GM21447 (cell line): ENCODE measurements around the gene TECR.
"Not testable (repeated sequence)": the region's sequence is repeated elsewhere in the genome, so short reads cannot be mapped to it uniquely, and the experiment has no call there.

Experiments used
- ATAC-seq: cut with Tn5 transposase; IDR thresholded peaks from one replicate; pipeline ENCODE4 v1.9.1; 2021; ENCODE audit not compliant: unreplicated experiment

TECR gene, protein sequence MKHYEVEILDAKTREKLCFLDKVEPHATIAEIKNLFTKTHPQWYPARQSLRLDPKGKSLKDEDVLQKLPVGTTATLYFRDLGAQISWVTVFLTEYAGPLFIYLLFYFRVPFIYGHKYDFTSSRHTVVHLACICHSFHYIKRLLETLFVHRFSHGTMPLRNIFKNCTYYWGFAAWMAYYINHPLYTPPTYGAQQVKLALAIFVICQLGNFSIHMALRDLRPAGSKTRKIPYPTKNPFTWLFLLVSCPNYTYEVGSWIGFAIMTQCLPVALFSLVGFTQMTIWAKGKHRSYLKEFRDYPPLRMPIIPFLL

DNA sequence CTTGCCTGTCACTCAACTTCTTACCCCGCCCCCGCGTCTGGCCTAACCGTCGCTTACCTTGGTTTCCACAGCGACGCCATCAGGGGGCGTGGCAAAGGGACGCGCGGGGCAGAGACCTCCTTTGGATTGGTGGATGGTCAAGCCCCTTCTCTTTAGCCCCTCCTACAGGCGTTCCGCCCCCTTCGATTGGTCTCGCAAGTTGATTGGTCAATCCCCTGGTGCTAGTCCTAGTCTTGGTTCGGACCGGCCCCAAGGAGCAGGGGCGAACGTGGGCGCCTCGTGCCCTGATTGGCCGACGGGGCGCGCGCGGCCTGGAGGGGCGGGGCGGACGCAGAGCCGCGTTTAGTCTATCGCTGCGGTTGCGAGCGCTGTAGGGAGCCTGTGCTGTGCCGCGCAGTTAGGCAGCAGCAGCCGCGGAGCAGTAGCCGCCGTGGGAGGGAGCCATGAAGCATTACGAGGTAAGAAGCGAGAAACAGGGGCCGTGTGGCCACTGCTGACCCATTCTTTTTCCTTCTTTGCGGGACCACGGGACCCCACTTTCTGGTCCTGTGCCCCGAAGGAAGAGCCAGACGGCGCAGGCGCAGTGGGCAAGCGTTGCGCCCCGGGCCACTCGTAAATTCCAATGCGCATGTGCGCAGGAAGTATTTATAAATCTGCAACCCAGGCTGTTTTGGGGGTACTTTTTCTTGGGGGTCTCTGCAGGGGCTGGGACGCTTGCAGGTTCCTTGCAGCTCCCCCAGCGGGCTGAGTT is at the start of gene TECR:
Gene TECR (plus strand): TSS at position 341 of the 751 bp plus-strand sequence. CDS start 103 bp downstream, at position 444.
- peak; percentile 95 for ATAC-seq

DNA sequence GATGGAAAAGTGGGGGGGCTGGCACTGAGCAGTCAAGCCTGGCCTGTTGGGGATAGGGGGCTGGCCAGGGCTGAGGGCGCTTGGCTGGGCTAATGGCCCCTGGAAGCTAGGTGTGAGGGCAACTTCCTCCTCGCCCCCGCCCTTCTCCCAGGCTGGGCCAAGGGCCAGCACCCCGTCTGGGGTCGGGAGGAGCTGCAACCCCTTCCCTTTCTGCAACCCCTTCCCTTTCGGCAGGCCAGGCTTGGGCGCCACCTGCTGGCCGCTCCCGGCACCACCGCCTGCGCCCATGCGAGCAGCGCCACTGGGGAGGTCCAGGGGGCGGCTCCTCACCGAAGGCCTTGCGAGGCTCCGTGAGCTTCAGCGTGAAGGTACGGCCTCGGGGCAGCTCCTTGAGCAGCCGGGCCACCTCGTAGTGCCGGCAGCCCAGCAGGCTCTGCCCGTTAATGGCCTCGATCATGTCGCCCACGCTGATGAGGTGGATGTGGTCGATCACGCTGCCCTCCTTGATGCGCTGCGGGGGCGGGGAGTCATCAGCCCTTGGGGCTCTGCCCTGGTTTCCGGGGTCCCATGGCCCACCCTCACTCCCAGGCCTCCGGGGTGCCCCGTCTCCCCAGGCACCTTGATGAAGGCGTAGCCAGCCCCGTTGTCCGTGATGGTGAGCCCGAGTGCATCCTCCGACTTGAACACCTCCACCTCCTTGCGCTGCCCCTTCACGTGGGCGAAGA is 49.3 kb upstream of the TECR start:
- ATAC-seq: no peak

DNA sequence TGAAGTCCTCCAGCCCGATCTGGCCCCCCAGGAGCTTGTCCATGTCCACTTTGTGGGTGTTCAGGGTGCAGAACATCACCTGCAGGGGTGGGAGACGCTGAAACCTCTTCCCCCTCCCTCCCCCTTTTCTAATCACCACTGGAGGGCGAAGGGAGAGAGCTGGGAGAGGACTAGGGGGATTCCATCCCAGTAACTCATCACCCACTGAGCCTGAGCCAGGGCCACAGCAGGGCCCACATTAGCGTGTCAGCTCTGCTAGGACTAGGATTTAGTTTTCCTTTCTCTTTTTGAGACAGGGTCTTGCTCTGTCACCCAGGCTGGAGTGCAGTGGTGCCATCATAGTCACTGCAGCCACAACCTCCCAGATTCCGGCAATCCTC is 48.7 kb upstream of the TECR start:
- no peak for ATAC-seq

DNA sequence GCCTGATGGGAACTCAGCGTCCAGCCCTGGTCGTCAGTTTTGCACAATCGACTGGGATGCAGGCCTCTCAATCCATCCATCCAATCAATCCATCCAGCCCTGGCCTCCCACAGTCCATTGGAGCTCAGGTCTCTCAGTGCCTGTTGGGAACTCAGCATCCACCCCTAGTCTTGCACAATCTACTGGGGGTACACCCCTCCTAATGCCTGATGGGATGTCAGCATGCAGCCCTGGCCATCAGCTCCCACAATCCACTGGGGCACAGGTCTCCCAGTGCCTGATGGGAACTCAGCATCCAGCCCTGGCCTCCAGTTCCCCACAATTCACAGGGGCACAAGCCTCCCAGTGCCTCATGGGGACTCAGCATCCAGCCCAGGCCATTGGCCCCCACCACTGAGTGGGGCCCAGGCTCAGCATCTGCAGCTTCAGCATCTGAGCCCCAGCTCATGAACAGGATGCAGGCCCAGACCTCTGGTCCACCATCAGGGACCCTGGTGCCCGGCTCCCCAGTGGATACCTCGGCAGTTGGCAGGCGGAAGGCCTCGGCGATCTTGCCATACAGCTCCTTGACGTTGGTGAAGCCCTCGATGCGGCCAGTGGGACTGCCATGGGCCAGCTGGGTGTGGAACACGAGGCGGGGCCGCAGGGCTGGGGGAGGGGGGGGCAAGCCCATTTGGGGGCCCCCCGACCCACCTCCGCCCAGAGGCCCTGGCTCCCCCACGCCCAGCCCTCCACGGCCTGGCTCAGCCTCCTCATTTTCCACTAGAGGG is 47.0 kb upstream of the TECR start:
- no peak for ATAC-seq

DNA sequence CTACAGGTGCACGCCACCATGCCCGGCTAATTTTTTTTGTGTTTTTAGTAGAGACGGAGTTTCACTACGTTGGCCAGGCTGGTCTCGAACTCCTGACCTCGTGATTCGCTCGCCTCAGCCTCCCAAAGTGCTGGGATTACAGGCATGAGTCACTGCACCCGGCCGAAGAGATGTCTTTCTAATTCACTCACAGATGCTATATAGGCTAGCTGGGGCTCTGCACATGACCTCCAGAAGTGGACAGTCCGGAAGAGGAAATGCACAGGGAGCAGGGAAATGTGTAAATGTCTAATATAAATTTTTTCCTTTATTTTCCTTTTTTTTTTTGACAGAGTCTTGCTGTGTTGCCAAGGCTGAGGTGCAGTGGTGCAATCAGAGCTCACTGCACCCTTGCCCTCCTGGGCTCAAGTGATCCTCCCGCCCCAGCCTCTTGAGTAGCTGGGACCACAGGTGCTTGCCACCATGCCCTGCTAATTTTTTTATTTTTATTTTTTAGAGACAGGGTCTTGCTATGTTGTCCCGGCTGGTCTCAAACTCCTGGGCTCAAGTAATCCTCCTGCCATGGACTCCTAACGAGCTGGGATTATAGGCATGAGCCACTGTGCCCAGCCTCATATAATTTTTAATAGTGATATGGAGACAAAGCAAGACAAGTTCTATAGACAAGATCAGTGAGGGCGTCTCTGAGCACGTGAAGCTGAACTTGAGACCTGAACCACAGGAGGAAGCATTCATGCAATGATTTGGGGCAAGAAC is 41.8 kb upstream of the TECR start:
- no peak for ATAC-seq

DNA sequence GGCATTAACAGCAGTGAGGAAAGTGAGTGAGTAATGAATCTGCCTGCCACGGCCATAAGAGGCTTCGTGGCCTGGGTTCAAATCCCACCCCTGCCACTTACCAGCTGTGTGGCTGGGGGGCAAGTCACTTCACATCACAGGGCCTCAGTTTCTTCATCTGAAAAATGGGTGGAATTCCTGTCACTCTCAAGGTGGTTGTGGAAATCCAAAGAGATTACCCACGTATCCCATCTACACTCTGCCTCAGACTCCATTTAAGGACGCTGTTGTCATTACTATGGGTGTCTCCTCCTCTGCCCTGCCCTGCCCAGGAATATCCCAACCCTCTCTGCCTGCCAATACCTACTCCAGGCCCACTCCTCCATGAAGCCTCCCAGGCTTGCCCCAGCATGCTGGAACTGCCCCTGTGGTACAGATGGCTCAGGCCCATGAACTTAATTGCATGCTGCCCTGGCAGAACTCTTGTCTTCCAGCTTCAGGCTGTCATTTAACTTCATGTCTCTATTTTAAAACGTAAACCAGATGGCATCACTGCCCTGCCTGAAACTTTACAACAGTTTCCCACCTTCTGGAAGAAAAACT is 36.5 kb upstream of the TECR start:
- no peak for ATAC-seq

DNA sequence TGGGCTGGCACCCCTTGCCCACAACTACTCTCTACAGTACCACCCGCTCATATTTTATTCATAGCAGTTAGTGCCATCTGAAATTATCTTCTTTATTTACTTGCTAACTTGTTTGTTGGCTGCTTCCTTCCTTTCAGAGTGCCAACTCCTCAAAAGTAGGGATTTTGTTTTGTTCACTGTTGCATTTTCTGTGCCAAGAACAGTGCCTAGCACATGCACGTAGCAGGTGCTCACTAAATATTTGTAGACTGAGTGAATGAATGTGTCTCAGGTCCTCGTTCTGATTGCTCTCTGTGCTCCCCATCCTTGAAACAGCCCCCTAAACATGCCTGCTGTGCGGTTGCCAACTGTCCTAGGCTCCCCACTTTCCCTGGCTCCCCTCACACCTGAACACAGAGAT is 35.0 kb upstream of the TECR start:
- no peak for ATAC-seq

DNA sequence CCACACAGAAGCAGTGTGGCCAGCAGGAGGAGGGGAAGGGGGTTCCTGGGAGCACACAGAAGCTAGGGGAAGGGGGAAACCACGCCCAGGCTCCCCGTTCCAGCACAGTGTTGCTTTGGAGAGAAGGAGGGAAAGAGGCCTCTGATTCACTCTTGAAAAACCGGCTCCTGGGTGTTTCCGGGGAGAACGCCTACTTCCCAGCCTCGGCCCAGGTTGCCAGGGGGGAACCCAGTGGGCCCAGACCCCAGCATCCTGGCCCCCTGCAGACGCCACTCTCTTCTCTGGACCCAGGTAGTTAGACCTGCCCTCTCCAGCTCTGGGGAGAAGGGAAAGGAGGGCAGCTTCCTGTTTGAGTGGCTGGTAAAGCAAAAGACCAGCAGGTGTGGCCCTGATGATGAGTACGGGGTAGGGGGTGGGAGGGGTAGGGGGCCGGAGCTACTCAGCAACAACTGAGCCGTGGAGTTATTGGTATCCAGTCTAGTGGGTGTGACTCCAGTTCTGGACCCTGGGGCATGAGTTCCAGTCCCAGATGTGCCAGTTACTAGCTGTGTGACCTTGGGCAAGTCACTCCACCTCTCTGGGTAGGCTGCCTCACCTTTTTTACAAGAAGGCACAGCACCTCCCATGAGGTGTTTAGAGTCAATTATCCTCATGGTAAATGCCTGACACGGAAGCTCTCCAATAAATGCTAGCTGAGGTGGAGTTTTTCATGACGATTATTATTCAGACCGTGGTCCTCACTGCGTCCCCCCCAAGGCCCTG is 34.3 kb upstream of the TECR start:
- ATAC-seq: no peak

DNA sequence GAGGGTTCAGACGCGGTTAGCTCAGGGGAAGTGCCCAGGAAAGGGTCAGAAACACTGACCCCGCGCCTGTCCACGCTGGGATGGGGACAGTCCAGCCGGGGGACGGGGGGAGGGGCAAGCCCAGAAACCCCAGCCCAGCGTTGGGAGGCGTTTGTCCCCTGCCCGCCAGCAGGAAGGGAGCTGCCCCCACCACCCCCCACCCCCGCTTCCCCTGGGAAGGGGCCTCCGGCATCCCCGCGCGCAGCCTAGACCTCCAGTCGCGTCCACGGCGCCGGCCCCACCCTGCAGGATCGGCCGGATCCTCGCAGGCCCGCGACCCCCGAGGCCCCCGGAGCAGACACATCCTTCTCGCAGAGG is 33.7 kb upstream of the TECR start:
- peak; percentile 17 for ATAC-seq

DNA sequence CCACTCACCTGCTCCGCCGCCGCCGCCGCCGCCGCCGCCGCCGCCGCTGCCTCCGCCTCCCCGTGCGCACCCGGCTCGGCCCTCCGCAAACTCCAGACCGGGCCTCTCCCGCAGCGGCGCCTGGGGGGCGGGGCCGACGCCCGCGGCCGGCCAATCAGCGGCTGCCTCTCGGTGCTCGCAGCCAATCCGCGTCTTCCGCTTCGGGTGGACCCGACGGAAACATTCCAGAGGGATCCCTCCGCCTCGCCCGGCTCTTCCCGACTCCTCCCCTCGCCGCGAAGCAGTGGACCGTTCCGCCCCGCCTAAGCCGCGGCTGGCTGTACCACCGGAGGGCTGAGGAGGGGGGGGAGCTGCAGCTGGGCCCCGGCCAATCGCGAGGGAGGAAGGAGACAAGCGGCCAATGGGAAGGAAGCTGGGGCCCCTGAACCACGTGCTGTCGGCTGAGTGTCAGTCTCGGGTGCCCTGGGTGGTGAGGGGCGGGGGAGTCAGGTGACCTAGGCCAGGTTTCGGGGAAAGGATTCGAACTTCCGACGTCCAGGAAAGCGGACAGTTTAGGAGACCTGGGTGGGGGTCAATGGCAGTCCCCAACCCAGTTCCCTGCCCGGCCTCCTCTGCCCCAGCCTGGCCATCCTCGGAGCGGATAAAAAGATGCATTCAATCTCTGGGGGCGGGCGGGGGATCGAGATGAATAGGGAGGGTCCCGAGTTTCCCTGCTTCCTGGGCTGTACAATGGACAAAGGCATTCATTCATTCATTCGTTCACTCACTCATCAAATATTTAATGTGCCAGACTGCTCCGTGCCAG is 33.2 kb upstream of the TECR start, which contains the start of gene GIPC1:
Gene GIPC1 (minus strand): TSS at position 99 of the 805 bp plus-strand sequence. CDS start 13,151 bp downstream, outside the sequence.
- peak; percentile 77 for ATAC-seq

DNA sequence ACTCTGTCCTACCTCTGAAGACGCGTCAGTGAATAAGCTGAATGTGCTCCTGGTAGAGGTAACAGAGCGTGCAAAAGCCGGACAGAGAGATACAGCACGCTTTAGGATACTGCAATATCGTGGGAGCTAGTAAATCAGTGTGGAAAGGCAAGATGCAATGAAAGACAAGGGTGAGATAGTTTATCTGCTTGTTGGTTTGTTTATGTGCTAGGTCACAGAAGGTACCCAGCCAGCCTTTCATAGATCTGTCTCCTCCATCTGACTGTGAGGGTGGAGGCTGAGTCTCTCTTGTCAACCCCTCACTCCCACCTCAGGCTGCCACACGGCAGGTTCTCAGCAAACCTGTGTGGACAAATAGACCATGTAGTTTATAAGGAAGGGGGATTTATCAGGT is 32.6 kb upstream of the TECR start:
- no peak for ATAC-seq

DNA sequence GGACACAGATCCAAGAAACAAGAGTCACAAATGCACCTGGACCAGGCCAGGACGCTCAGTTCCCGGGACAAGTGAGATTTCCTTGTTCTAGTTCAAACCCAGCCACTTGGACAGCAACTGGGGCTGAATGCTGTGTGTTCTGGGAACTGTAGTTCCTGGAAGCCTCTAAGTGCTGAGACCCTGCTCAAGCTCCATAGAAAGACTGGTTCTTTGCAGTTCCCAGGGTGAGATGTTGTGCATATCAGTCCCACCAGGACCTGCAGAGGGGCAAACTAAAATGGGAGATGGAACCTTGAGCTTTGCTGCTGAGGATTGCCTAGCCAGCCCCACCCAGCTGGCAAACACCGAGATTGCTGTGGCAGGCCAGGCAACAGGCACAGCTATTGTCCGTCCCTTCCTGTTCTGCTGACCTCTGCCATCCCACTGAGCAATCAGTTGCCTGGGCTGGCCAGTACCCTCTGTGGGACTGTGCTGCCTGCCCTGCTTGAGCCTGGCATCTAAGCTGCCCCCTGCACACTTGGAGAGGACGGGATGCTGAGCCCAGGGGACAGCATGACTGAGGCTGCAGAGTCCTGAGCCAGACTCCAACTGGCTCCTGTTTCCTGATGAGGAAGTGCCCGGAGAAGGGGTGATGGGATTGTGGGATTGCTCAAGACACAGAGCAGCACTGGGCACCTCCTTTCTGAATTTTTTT is 32.0 kb upstream of the TECR start:
- ATAC-seq: no peak

DNA sequence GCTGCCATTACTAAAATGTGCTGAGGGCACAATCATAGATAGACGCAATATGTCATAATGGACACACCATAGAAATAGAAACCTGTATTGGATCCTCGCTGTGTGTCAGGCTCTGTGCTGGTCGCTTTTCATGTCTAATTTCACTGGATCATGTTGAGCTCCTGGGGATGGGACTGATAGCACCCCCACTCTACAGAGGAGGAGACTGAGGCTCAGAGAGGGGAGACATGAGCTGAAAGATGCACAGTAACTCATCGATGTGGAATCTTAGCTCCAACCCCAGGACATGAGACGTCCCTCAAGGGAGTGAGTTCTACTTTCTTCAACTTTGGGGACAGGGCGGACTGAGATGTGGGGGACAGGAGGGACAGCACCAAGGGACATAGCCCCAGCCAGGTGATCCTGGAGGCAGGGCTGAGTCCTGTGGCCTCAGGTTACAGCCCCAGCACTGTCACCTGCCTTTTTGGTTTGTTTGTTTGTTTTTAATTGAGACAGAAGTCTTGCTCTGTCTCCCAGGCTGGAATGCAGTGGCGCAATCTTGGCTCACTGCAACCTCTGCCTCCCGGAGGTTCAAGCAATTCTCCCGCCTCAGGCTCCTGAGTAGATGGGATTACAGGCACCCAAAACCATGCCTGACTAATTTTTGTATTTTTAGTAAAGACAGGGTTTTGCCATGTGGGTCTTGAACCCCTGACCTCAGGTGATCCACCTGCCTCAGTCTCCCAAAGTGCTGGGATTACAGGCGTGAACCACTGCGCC is 26.9 kb upstream of the TECR start:
- ATAC-seq: no peak

DNA sequence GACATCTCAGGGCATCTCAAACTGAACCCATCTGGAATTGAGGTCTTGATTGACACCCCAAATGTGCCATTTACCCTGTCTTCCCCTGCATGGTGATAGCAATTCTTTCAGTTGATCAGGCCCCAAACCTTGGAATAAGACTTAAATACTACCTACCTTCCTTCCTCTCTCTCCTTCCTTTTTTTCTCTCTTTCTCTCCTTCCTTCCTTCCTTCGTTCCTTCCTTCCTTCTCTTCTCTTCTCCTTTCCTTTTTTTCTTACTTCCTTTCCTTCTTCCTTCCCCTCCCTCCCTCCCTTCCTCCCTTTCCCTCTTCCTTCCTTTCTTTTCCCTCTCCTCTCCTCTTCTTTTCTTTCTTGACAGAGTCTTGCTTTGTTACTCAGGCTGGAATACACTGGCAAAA is 26.1 kb upstream of the TECR start:
- ATAC-seq: no peak

DNA sequence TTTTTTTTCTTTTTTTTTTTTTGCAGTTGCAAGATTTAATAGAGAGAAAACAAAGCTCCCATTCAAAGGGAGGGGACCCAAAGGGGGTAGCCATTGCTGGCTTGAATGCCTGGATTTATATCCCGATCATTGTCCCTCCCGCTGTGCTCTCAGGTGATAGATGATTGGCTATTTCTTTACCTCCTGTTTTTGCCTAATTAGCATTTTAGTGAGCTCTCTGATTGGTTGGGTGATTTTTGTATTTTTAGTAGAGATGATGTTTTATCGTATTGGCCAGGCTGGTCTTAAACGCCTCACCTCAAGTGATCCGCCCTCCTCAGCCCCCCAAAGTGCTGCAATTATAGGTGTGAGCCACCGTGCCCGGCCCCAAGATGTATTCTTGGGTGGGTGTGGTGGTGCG is 24.8 kb upstream of the TECR start:
- ATAC-seq: not testable (repeated sequence)

DNA sequence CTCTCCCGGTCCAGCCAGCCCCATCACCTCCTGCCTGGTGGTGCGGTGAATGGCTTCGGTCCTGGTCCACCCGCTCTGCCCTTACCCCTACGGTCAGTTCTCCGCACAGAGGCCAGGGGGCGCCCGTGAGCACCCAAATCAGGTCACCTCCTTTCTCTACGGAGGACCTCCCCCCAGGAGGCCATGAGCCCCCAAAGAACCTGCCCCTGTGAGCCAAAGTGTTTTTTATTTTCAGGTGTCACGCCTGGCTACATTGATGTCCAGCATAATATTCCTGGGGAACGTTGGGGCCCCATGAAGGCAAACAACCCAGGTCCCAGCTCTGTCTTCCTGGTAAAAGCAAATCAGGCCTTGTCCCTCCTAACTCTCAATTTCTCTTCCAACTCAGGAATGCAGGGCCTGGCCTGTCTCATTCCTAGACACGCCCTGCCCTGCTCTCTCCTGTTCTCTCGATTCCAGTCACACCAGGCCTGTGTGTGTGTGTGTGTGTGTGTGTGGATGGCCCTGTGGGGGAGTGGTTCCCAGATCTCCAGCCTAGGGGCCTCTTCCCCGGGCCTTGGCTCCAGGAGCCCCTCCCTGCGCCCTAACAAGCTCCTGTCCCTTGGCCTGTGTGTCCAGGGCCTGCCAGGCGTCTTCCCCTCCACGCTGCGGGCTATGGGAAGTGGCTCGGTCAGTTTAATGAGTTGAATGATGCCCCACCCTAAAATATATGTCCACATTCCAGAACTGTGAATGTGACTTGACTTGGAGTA is 23.7 kb upstream of the TECR start:
- no peak for ATAC-seq
